NCI-H2196 treated with DMSO at 0.1 percent for 48 hours (cell line): Measurements from ENCODE around the gene CACNA2D3.

ENCODE experiments used
- DNase-seq: peaks from one replicate; lab custom pipeline; 2025; ENCODE audit not compliant: unreplicated experiment; lab: John Stamatoyannopoulos, UW

Gene CACNA2D3

GRCh38 chr3:54936561-54936960 lies 814.2 kb downstream of the CACNA2D3 start:
- DNase-seq = no peak

GRCh38 chr3:54939557-54940300 lies 817.4 kb downstream of the CACNA2D3 start:
- DNase-seq = no peak

- no peak for DNase-seq
These were observed 818.6 kb downstream of the CACNA2D3 start for GRCh38 chr3:54940971-54941370.

GRCh38 chr3:54941690-54942362 lies 819.5 kb downstream of the CACNA2D3 start:
- no peak for DNase-seq

GRCh38 chr3:54949491-54950044 lies 827.2 kb downstream of the CACNA2D3 start:
- no peak for DNase-seq

- DNase-seq = no peak
These were observed 828.1 kb downstream of the CACNA2D3 start for GRCh38 chr3:54950391-54951003.

GRCh38 chr3:54951405-54951804 lies 829.1 kb downstream of the CACNA2D3 start:
- DNase-seq = no peak

- DNase-seq = no peak
These were observed 831.7 kb downstream of the CACNA2D3 start for GRCh38 chr3:54954022-54954421.

GRCh38 chr3:54954521-54954920 lies 832.2 kb downstream of the CACNA2D3 start:
- DNase-seq = no peak

GRCh38 chr3:54955496-54955895 lies 833.1 kb downstream of the CACNA2D3 start:
- no peak for DNase-seq

GRCh38 chr3:54955941-54956340 lies 833.6 kb downstream of the CACNA2D3 start:
- no peak for DNase-seq

- DNase-seq = no peak
These were observed 835.4 kb downstream of the CACNA2D3 start for GRCh38 chr3:54957711-54958110.

GRCh38 chr3:54960082-54960481 lies 837.7 kb downstream of the CACNA2D3 start:
- DNase-seq = no peak

GRCh38 chr3:54960701-54961100 lies 838.3 kb downstream of the CACNA2D3 start:
- DNase-seq = no peak

GRCh38 chr3:54962200-54962599 lies 839.8 kb downstream of the CACNA2D3 start:
- no peak for DNase-seq

- DNase-seq = no peak
These were observed 841.3 kb downstream of the CACNA2D3 start for GRCh38 chr3:54963641-54964040.

- DNase-seq = no peak
These were observed 841.7 kb downstream of the CACNA2D3 start for GRCh38 chr3:54964081-54964480.

- DNase-seq = no peak
These were observed 843.4 kb downstream of the CACNA2D3 start for GRCh38 chr3:54965746-54966145.

GRCh38 chr3:54966979-54967378 lies 844.6 kb downstream of the CACNA2D3 start:
- DNase-seq = no peak

GRCh38 chr3:54967731-54968161 lies 845.4 kb downstream of the CACNA2D3 start:
- no peak for DNase-seq

GRCh38 chr3:54968546-54969172 lies 846.3 kb downstream of the CACNA2D3 start:
- DNase-seq = no peak
